ENCODE measurements around the gene KIRREL3.

KIRREL3 gene

GRCh38 chr11:126431401-126432064 lies 569.0 kb downstream of the KIRREL3 start:
- FAIRE-seq: no peak
- TF ChIP-seq SPI1 (IDR thresholded peaks at IDR 0.05; ENCODE audit: low read depth, low read length) (no peak), TAF1 (IDR thresholded peaks at IDR 0.05; ENCODE audit: low read depth, low read length) (no peak), POU2F2 (IDR thresholded peaks at IDR 0.05; ENCODE audit: low read depth, low read length) (no peak), PAX5 (IDR thresholded peaks at IDR 0.05; ENCODE audit: insufficient read depth, low read length, severe bottlenecking) (no peak), POLR2AphosphoS5 (IDR thresholded peaks at IDR 0.05; ENCODE audit: low read depth, low read length) (no peak), POLR2A (IDR thresholded peaks at IDR 0.05; ENCODE audit: low read depth, low read length) (no peak)
- DNase-seq (ENCODE audit: insufficient read length, low spot score): no peak

DNA sequence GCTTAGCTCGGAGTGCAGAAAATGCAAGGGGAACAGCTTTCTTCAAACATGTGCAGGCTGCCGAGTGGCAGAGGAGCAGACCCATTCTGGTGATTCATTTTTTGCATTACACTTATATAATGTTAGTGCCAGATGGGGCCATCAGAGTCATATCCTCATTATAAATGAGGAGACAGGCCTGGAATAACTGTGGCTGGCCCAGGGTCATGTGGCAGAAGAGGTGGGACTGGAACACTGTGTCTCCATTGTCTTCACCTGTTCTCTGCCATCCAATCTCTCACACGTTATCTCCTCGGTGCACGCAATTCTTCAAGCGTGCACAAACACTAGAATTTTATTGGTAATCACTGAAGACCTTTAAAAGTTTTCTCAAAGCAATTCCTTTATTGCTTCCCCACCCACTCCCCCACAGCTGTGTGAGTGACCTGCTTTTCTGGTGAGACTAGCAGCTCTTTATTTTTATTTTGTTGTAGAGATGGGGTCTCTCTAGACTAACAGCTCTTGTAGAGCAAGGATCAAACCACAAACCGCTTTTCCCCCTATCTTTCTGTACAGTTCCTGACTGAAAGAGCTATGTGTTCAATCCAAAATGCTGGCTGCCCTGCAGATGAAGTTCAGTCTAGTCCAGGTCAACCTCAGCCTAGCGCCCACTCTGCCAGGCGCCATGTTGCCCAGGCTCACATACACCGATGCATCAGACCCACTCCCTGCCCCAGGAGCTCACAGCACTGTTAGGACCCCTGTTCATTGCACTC lies 569.8 kb downstream of the KIRREL3 start:
- DNase-seq (ENCODE audit: insufficient read length, low spot score) (no peak), FAIRE-seq (no peak)
- no peak for TF ChIP-seq TAF1 (IDR thresholded peaks at IDR 0.05; ENCODE audit: low read depth, low read length)
- TF ChIP-seq POU2F2 (IDR thresholded peaks at IDR 0.05; ENCODE audit: low read depth, low read length): no peak
- TF ChIP-seq PAX5 (IDR thresholded peaks at IDR 0.05; ENCODE audit: insufficient read depth, low read length, severe bottlenecking): no peak
- TF ChIP-seq POLR2A (IDR thresholded peaks at IDR 0.05; ENCODE audit: low read depth, low read length): no peak
- no peak for TF ChIP-seq POLR2AphosphoS5 (IDR thresholded peaks at IDR 0.05; ENCODE audit: low read depth, low read length)
- no peak for TF ChIP-seq SPI1 (IDR thresholded peaks at IDR 0.05; ENCODE audit: low read depth, low read length)

GRCh38 chr11:126426820-126427749 lies 573.5 kb downstream of the KIRREL3 start:
- FAIRE-seq: no peak
- TF ChIP-seq POU2F2 (IDR thresholded peaks at IDR 0.05; ENCODE audit: low read depth, low read length) (no peak), POLR2AphosphoS5 (IDR thresholded peaks at IDR 0.05; ENCODE audit: low read depth, low read length) (no peak), SPI1 (IDR thresholded peaks at IDR 0.05; ENCODE audit: low read depth, low read length) (no peak), PAX5 (IDR thresholded peaks at IDR 0.05; ENCODE audit: insufficient read depth, low read length, severe bottlenecking) (no peak), TAF1 (IDR thresholded peaks at IDR 0.05; ENCODE audit: low read depth, low read length) (no peak), POLR2A (IDR thresholded peaks at IDR 0.05; ENCODE audit: low read depth, low read length) (no peak)
- DNase-seq (ENCODE audit: insufficient read length, low spot score): no peak

- TF ChIP-seq POLR2A (IDR thresholded peaks at IDR 0.05; ENCODE audit: low read depth, low read length) (no peak), PAX5 (IDR thresholded peaks at IDR 0.05; ENCODE audit: insufficient read depth, low read length, severe bottlenecking) (no peak), TAF1 (IDR thresholded peaks at IDR 0.05; ENCODE audit: low read depth, low read length) (no peak), POU2F2 (IDR thresholded peaks at IDR 0.05; ENCODE audit: low read depth, low read length) (no peak), POLR2AphosphoS5 (IDR thresholded peaks at IDR 0.05; ENCODE audit: low read depth, low read length) (no peak), SPI1 (IDR thresholded peaks at IDR 0.05; ENCODE audit: low read depth, low read length) (no peak)
- no peak for FAIRE-seq
- no peak for DNase-seq (ENCODE audit: insufficient read length, low spot score)
These were observed 574.5 kb downstream of the KIRREL3 start for GRCh38 chr11:126426106-126426505.

DNA sequence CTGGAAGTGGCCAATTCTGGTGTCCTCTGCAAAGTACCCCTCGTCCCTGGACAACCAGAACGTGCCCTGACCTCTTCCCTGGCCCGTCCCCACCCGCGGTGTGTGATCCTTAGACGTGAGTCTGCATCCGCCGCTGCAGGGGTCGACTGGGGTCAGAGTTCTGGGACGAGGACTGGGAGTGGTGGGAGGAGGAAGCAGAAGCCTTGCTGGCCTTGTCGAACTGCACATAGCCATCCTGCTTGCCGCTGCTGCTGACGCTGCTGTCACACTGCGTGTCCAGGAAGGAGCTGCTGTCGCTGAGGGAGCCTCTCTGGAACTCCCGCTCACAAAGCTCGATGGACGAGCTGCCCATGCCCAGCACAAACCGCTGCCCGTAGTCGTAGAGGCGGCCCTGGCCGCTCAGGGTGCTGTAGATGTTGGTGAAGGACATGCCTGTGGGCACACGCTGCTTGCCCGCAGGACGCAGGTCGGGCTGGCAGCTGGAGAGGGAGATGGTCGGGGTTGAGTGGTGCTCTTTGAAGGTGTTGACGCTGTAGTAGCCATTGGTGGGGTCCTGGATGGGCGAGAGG lies 576.0 kb downstream of the KIRREL3 start:
- DNase-seq (ENCODE audit: insufficient read length, low spot score) (no peak), FAIRE-seq (no peak)
- no peak for TF ChIP-seq POLR2AphosphoS5 (IDR thresholded peaks at IDR 0.05; ENCODE audit: low read depth, low read length)
- no peak for TF ChIP-seq POU2F2 (IDR thresholded peaks at IDR 0.05; ENCODE audit: low read depth, low read length)

DNA sequence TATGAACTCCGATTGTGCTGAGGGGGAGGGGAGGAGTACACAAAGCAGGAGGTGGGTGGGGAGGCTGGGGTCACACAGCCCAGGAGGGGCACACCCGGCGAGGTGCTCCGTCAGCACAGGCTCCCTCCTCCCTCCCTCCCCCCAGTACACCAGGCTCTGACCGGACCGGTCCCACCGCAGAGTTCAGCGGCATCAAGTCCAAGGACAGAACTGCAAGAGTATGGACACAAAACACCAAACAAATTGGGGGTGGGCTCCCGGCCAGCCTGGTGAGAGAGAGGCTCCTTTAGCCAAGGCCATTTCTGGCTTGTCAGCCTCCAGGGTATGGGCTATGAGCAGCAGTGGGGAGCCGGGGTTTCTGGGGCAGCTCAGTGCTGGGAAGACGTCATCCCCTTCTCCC lies 576.8 kb downstream of the KIRREL3 start:
- TF ChIP-seq POLR2A (IDR thresholded peaks at IDR 0.05; ENCODE audit: low read depth, low read length): no peak
- TF ChIP-seq POLR2AphosphoS5 (IDR thresholded peaks at IDR 0.05; ENCODE audit: low read depth, low read length): no peak
- no peak for TF ChIP-seq TAF1 (IDR thresholded peaks at IDR 0.05; ENCODE audit: low read depth, low read length)
- TF ChIP-seq PAX5 (IDR thresholded peaks at IDR 0.05; ENCODE audit: insufficient read depth, low read length, severe bottlenecking): no peak
- TF ChIP-seq SPI1 (IDR thresholded peaks at IDR 0.05; ENCODE audit: low read depth, low read length): no peak
- no peak for TF ChIP-seq POU2F2 (IDR thresholded peaks at IDR 0.05; ENCODE audit: low read depth, low read length)
- DNase-seq (ENCODE audit: insufficient read length, low spot score) (no peak), FAIRE-seq (no peak)

GRCh38 chr11:126423154-126423553 lies 577.4 kb downstream of the KIRREL3 start:
- no peak for FAIRE-seq
- DNase-seq (ENCODE audit: insufficient read length, low spot score): no peak
- no peak for TF ChIP-seq PAX5 (IDR thresholded peaks at IDR 0.05; ENCODE audit: insufficient read depth, low read length, severe bottlenecking)
- TF ChIP-seq POLR2AphosphoS5 (IDR thresholded peaks at IDR 0.05; ENCODE audit: low read depth, low read length): no peak
- TF ChIP-seq POU2F2 (IDR thresholded peaks at IDR 0.05; ENCODE audit: low read depth, low read length): no peak

- TF ChIP-seq SPI1 (IDR thresholded peaks at IDR 0.05; ENCODE audit: low read depth, low read length) (no peak), POU2F2 (IDR thresholded peaks at IDR 0.05; ENCODE audit: low read depth, low read length) (no peak), POLR2A (IDR thresholded peaks at IDR 0.05; ENCODE audit: low read depth, low read length) (no peak), PAX5 (IDR thresholded peaks at IDR 0.05; ENCODE audit: insufficient read depth, low read length, severe bottlenecking) (no peak), POLR2AphosphoS5 (IDR thresholded peaks at IDR 0.05; ENCODE audit: low read depth, low read length) (no peak), TAF1 (IDR thresholded peaks at IDR 0.05; ENCODE audit: low read depth, low read length) (no peak)
- no peak for FAIRE-seq
- no peak for DNase-seq (ENCODE audit: insufficient read length, low spot score)
These were observed 578.1 kb downstream of the KIRREL3 start for GRCh38 chr11:126422446-126422845.

DNA sequence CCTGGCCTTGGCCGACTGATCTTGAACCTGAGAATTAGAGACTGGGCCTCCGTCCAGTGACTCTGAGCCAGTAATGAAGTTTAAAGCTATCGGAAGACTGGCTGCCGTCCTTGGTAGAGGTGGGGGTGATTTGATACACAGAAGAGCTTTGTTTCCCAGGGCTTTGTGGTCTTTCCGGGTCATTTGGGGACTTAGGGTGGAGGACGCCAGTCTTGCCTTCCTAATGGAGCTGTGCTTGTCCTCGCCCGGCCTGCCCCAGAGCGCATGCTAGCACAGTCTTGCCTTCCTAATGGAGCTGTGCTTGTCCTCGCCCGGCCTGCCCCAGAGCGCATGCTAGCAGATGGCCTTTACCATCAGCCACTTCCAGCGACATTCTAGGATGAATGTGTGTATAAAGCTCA lies 579.3 kb downstream of the KIRREL3 start:
- no peak for DNase-seq (ENCODE audit: insufficient read length, low spot score)
- no peak for TF ChIP-seq PAX5 (IDR thresholded peaks at IDR 0.05; ENCODE audit: insufficient read depth, low read length, severe bottlenecking)
- TF ChIP-seq SPI1 (IDR thresholded peaks at IDR 0.05; ENCODE audit: low read depth, low read length): no peak
- TF ChIP-seq POLR2A (IDR thresholded peaks at IDR 0.05; ENCODE audit: low read depth, low read length): no peak
- no peak for TF ChIP-seq POU2F2 (IDR thresholded peaks at IDR 0.05; ENCODE audit: low read depth, low read length)
- no peak for TF ChIP-seq POLR2AphosphoS5 (IDR thresholded peaks at IDR 0.05; ENCODE audit: low read depth, low read length)
- TF ChIP-seq TAF1 (IDR thresholded peaks at IDR 0.05; ENCODE audit: low read depth, low read length): no peak
- no peak for FAIRE-seq
